ENCODE results near the gene TBC1D3B.
"Not testable (repeated sequence)": the region's sequence is repeated elsewhere in the genome, so short reads cannot be mapped to it uniquely, and the experiment has no call there.

TBC1D3B gene

DNA sequence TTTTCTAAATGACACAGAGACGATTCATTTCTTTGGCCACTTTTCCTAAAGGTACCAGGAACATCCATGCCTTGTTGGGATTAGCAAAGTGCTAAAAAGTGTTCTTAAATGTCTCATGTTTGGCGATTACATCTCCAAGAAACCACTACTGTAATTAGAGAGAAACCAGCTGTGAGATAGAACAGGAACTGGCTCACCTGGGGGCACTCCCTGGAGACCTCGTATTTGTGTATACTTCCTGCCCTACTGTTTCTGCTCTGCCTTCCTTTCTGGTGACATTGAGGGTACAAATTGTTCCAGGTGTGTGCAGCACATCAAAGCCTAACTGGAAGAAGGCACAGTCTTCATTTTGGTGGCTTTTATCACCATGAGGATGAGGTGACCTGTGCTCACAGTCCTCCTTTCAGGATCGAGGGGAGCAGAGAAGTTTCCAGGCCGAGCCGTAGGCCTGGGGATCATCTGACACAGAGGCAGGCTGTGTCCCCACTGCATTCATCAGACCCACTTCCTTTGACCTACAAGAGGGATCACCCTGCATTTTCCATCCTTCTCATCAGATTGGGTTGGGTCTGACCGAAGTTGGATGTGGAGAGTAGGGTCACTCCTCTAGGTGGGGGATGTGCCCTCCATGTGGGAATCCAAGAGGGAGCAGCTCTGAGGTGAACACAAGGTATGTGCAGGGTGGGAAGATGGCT is 49.1 kb downstream of the TBC1D3B start:
- DNase-seq = no peak

DNA sequence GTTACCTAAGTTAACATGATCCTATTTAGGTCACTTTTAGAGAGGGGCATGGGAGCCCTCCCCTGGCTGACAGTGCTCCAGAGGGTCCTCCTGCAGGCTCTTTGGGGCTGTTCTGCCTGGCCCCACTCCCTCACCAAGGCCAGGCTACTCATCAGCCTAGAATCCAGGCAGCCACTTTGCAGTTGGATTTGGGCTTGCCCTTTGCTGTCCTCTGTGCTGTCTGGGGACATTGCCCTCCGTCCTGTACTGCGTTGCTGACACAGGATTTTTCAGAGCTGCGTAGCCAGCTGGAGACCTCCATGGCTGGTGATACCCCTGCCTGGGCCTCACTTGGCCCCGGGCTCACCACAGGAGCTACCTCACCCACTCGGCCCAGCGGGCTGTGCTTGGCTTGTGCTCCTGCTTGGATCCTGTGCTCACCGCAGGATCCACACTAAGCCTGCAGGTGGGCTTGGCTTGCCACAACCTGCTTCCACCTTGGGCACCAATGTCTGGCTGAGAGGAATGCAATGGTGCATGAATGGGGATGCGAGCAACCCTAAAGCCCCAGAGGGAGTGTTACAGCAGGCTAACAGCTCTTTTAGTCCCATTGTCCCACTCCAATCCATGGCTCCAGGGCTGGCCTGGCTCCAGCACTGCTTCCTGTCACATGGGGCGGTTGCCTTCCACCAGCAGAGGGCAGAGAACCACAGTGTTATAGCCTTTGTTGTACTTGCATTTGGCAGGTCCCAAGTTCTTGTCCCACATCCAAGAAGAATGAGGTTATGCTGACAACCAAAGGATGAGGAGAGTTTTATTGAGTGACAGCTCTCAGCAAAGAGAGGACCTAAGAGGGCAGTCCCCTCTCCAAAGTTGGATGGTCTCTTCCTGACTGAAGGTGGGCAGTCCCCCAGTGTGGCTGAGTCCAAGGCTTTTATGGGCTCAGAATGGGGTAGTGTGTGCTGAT is 51.3 kb downstream of the TBC1D3B start:
- DNase-seq = no peak

DNA sequence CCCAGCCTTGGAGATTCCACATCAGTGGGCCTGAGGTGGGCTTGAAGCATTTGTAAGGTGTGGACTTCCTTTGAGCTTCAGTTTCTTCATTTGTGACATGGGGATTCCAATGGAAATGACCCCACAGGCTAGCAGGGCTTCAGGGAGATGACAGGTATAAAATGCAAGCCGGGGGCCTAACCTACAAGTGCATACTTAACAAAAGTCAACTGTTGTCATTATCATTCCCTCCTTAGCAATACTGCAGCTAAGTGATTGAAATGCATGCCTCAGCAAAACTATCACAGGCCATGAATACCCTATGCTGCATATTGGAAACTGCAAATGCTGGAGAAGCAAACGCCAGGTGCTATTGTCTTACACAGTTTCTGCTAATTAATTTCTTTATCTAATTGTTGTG is 53.0 kb downstream of the TBC1D3B start:
- no peak for DNase-seq

DNA sequence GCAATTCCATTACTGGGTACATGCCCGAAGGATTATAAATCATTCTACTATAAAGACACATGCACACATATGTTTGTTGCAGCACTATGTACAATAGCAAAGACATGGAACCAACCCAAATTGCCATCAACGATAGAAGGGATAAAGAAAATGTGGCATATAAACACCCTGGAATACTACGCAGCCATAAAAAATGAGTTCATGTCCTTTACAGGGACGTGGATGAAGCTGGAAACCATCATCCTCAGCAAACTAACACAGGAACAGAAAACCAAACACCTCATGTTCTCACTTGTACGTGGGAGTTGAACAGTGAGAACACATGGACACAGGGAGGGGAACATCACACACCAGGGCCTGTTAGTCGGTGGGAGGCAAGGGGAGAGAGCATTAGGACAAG is 55.3 kb downstream of the TBC1D3B start:
- not testable (repeated sequence) for DNase-seq

DNA sequence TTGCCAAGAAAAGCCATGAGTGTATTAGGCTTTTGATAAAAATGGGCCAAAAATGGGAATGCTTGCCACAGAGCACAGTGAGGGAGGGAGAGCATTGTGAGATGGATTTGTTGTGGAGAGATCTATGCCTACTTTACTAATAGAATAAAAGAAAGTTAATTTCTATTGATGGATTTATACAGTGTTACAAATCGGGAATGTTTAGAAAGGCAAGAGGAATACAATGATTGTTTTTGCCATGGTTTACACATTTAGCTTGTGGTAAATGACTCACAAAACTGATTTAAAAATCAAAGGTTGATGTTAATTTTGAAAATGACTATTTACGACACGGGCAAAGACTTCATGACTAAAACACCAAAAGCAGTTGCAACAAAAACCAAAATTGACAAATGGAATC is 56.2 kb downstream of the TBC1D3B start:
- DNase-seq = no peak

DNA sequence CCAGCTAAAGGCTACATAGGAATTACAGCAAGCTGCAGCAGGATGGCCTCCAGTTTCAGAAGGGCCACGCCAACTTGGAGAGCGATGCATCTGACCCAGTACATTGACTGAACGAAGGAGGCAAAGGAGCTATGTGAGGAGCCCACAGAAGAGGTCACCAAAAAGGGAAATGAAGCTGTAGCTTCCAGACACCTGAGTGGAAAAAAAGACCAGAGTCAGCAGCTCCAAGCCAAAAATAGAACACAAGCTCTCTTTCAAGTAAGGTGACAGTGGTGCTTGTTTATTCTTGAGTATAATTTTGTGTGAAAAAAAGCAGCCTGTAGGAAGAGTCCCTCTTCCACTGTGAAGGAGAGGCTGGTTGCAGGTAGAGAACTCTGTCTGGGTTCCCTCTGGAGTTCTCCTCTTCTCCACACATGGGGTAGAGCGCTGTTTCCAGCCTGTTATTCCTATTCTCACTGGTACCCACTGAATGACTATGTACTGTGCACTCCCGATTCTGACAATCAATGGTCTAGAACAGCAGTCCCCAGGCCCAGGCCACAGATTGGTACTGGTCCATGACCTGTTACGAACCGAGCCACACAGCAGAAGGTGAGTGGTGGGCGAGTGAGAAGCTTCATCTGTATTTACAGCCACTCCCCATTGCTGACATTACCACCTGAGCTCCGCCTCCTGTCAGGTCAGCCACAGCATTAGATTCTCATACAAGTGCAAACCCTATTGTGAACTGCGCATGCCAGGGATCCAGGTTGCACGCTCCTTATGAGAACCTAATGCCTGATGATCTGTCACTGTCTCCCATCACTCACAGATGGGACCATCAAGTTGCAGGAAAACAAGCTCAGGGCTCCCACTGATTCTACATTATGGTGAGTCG is 57.7 kb downstream of the TBC1D3B start:
- no peak for DNase-seq

DNA sequence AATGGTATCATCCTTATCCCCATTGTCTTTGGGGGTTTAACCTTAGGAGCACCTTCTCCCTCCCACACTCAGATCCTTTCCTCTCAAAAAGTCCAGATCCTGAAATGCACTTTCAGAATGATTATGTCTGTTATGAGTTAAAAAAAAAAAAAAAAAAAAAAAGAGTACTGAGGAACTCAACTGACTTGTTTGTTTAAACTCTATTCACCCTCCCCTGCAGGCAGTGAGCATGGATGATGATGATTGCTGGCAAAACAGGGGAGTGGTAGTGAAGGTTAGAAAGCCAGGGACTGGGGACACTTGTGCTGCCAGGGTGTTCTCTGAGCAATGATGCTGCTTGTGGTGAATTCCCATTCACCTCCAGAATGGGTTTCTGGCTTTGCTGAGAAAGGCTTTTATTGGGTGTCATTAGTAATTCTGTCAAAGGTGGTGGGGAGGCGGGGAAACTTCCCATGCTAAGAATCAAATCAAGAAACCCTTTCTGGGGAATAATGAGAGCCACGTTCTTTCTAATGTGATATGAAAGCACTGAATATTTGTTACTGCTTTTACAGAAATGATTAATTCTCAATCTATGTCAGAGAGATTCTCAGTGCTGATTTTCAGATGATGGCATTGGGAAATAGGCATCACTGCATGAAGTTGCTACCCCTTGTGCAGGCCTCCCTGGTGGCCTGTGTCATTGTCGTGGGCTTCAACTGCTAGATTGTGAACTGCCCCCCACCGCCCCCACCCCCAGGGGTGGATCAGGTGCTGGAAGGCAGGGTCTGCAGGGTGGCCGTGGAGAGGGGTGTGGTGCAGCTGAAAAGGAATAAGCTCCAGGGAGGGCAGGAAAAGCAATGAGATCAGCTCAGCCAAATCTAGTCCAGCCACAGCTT is 58.7 kb downstream of the TBC1D3B start:
- DNase-seq = no peak
